NCI-H2227 (cell line): ENCODE measurements around the gene YAE1.

Source experiments
- DNase-seq: peaks from one replicate; lab custom pipeline; 2025; ENCODE audit not compliant: unreplicated experiment; lab: John Stamatoyannopoulos, UW

Gene YAE1

GRCh38 chr7:39606941-39607340, 40.7 kb downstream of the YAE1 start:
- no peak for DNase-seq

DNA sequence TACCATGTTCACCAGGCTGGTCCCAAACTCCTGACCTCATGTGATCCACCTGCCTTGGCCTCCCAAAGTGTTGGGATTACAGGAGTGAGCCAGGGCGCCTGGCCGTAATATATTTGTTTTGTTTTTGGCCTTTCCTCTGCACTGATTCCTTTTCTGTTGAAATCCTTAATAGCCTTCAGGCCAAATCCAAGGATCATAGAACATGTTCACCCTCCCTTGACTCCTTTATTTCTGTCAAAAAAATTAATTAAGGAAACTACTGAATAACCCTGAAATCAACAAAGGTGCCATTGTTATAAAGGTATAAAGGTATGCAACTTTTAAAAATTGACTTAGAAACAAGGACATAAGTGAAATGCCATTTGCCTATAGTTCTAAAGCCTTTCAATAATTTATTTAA, 41.7 kb downstream of the YAE1 start:
- no peak for DNase-seq

DNA sequence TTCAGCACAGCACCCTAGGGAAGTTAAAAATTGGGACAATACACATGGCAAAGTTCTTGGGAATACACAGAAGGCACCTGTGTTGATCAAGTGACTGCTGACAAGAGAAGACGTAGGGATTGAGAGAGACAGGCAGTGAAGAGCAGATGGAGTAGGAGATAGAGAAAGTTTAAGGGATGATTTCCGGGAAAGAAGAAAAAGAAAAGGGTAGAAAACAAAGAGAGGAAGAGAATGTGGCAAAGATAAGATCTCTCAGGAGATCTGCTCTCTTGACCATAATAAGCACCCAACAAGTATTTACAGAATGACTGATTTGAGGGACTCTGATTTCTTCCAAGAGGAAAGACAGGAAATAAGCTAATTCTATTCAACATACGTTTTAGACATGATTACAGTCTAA, 42.1 kb downstream of the YAE1 start:
- no peak for DNase-seq

DNA sequence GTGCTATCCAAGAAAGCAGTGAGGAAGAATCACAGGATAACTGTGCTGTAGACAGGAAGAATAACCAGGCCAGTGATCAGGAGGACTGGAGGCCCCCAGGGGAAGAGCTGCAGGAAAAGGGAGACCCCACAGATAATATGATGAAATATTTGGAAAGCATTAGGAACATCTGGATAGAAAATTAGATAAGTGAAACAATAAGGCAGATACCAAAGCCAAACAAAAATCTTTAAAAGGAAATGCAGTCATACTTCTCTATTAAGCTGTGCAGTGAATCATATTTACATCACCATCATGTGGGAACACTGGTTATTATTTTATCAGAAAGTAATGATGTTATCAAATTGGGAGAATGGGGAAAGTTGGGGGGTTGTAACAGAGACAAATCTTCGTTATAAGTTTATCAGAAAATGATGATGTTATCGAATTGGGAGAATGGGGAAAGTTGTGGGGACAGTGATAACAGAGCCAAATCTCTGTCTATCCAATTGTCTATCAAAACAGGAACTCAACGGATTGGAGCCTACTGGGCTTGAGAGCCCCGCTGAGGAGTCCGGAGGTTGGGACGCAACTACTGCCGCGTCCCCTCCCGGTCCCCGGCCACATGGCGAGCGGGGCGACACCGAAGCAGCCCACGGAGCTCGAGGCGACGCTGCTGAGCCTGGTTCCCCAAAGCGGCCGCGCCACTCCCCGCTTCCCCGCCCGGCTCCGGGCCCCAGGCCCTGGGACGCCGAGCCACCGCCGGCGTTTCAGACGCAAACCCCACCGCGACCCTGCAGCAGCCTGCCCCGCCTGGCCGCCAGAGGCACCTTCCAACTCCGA, 43.1 kb downstream of the YAE1 start:
- DNase-seq = no peak

DNA sequence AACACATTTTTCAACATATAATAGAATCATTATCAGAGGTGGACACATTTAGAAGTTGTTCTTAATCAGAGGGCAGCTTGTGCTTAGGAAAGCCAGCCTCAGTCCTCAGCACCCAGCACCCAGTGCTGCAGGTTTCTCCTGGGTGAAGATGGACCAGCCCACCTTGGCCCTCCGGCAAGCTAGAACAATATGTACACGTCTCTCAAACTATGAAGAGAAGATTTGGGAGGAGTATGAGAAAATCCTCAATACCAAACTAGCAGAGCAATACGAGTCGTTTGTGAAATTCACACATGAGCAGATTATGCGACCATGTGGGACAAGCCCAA, 43.7 kb downstream of the YAE1 start:
- DNase-seq = no peak

DNA sequence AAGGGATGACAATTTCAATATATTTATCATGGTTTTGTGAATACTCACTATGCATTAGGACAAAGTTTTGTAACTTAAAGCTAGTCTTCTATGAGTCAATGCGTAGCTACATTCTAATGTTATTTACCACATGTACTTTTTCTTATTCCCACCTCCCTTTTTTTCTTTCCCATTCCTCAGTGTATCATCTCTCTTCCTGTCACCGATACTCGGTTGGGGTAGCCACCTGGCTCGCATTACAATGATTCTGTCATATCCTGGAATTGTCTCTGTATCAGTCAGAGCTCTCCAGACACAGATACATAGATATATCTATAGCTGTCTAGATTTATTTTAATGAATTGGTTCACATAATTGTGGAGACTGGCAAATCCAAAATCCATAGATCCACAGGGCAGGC, 47.4 kb downstream of the YAE1 start:
- DNase-seq = no peak

- no peak for DNase-seq
Measured at GRCh38 chr7:39614299-39614698, 48.1 kb downstream of the YAE1 start.

DNA sequence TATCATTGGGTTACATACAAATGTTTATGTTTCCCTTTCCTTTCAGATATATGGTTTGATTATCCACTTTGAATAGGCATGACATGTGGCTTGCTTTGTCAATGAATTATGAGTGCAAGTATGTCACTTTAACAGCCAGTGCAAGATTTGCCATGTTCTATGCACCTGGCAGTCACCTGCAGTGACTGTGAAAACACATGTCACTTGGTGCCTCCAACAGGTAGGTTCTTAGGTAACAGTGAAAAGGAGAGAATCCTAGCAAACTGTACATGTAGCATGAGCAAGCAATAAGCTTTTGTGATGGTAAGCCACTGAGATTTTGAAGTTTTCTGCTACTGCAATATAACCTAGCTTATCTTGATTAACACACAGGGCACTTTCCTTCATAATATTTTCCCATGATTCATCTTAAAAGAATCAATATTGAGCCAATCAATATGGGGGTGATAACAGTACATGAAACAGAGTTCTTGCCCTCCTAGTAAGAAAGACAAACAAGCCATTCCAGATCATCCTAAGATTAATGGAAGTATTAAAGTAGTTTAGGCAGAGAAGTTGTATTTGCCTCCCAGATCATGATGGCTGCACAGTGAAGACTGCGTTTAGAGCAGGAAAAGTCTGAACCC, 49.3 kb downstream of the YAE1 start:
- no peak for DNase-seq

GRCh38 chr7:39616138-39616537, 49.9 kb downstream of the YAE1 start:
- DNase-seq = no peak

GRCh38 chr7:39617005-39617404, 50.8 kb downstream of the YAE1 start:
- DNase-seq = no peak

GRCh38 chr7:39618868-39619267, 52.7 kb downstream of the YAE1 start:
- DNase-seq = no peak

DNA sequence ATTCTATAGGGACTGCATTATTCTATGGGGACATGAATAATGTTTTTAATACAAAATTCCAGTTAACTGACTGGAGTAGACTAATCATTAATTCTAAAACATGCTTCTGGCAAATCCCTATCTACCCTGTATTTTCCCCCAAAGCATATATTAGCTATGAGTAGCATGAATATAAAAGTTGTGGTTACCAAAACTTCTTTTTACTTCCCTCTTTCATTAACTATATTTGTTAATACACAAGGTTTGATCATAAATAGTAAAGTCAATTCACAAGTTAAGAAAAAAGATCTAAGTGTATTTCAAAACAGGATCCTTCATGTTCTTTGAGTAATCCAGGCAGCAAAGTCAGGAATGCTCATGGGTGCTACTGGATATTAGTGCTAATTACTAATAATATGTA, 54.3 kb downstream of the YAE1 start:
- no peak for DNase-seq

DNA sequence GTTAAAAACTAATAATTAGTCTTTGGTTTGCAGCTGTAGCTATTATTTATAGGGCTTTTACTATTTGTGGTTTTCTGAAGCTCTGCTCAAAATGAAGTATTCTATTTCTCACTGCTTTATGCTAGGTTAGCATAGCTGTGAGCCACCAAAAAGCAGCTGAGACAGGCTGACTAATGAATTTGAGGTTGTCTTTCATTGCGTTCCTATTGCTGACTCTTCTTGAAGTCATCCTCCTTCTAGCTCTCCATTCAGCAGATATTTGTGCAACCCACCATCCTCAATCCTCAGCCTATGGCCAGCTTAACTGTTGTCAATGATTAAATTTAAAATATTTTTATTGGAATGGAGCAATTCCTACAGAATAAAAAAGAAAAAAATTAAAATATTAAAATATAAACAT, 55.1 kb downstream of the YAE1 start:
- DNase-seq = no peak

GRCh38 chr7:39621784-39622411, 55.7 kb downstream of the YAE1 start:
- DNase-seq = no peak
